ENCODE results near the gene PDE6C.

- no peak for TF ChIP-seq CTCF (IDR thresholded peaks at IDR 0.05; ENCODE audit: low read depth, low read length)
- TF ChIP-seq EZH2phosphoT487 (IDR thresholded peaks at IDR 0.05; ENCODE audit: low read depth) = no peak
Observed at GRCh38 chr10:93601146-93601773, 11.1 kb upstream of the PDE6C start, which contains the start of gene RBP4.

Measured in OCI-LY3 (cell line).